Kidney epithelial cell (primary cell): ENCODE measurements around the gene EBLN1. TPM values are rescaled to one million over a fixed set of nuclear protein-coding genes. Genes with fewer than 3 reads are reported as not detected.
"Not testable (repeated sequence)": the region's sequence is repeated elsewhere in the genome, so short reads cannot be mapped to it uniquely, and the experiment has no call there.

Source experiments
- DNase-seq: peaks from one replicate; pipeline ENCODE4 v3.0.0-alpha.2; 2010; ENCODE audit warnings: low read depth
- H3K27me3 ChIP-seq: 2 replicates; pipeline ENCODE4 v1.6.0; 2011; ENCODE audit warnings: low read length; ENCODE audit not compliant: control insufficient read depth, insufficient read depth
- H3K36me3 ChIP-seq: 2 replicates; pipeline ENCODE4 v1.5.1; 2011; ENCODE audit warnings: low read length; ENCODE audit not compliant: control insufficient read depth, insufficient read depth
- H3K4me3 ChIP-seq: 2 replicates; pipeline ENCODE4 v1.5.1; 2011; ENCODE audit warnings: low read depth, mild to moderate bottlenecking, control low read depth, low read length
- total RNA-seq: library from RNA; depleted of rRNA; stranded (reverse); fragments of >200 nt; gene quantifications from 2 replicates; pipeline ENCODE4 v1.2.3, GENCODE V29; 2015
- TF ChIP-seq, protein P1 (sequence below): IDR thresholded peaks from 2 replicates; pipeline ENCODE4 v1.5.1; 2011; ENCODE audit warnings: mild to moderate bottlenecking, moderate library complexity, low read length, control low read depth, inconsistent platforms; ENCODE audit not compliant: insufficient read depth, poor library complexity, severe bottlenecking

The EBLN1 gene
- total RNA-seq, 1 donor from 2014 or later: not detected

DNA sequence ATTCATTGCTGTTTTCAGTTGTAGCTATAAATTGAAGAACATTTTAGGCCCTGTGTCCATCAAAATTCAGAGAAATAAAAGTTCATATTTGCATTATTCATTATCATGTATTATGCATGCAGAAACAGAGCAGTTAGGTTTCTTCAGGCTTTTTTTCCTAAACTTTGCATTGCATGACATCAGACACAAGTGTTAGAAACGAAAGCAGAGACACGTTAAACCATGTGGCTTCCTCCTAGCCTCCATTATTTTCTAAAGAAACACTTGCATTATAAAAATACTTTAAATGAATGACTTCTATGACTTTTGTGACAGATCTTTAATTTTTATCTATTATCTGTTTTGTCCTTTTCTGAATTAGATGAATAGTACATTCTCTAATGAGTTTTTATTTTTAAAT is 8.8 kb upstream of the EBLN1 start:
- Histone ChIP-seq H3K27me3 (no peaks in the 10 kb centered on the region), H3K4me3 (no peak overlapping the region), H3K36me3 (no peaks in the 10 kb centered on the region)
- DNase-seq: no peak
- TF ChIP-seq, protein P1, sequence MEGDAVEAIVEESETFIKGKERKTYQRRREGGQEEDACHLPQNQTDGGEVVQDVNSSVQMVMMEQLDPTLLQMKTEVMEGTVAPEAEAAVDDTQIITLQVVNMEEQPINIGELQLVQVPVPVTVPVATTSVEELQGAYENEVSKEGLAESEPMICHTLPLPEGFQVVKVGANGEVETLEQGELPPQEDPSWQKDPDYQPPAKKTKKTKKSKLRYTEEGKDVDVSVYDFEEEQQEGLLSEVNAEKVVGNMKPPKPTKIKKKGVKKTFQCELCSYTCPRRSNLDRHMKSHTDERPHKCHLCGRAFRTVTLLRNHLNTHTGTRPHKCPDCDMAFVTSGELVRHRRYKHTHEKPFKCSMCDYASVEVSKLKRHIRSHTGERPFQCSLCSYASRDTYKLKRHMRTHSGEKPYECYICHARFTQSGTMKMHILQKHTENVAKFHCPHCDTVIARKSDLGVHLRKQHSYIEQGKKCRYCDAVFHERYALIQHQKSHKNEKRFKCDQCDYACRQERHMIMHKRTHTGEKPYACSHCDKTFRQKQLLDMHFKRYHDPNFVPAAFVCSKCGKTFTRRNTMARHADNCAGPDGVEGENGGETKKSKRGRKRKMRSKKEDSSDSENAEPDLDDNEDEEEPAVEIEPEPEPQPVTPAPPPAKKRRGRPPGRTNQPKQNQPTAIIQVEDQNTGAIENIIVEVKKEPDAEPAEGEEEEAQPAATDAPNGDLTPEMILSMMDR: no peak

DNA sequence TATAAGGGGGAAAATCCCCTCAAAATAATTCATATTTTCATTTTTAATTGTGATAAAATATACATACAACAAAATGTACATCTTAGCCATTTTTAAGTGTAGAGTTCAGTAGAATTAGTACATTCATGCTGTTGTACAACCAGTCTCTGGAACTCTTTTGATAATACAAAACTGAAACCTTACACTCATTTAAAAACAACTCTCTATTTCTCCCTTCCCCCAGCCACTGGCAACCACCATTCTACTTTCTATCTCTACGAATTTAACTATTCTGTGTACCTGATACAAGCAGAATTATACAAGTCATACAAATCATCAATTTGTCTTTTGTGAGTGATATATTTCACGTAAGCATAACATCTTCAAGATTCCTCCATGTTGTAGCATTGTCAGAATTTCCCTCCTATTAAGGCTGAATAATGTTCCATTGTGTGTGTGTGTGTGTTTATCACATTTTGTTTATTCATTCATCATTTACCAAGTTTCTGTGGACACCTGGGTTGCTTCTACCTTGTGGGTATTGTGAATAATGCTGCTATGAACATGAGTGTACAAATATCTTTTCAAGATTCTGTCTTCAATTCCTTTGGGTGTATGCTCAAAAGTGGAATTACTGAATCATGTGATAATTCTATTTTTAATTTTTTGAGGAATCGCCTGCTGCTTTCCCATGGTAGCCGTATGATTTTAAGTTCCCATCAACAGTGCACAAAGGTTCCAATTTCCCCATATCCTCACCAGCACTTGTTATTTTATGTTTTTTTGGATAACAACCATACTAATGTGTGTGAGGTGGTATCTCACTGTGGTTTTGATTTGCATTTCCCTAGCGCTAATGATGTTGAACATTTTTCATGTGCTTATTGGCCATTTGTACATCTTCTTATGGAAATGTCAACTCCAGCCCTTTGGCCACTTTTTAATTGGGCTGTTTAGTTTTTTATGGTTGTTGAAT is 4.7 kb upstream of the EBLN1 start:
- H3K4me3 ChIP-seq: no peak overlapping the region
- TF ChIP-seq, protein P1: no peak
- H3K27me3 ChIP-seq: no peaks in the 10 kb centered on the region
- DNase-seq: no peak
- no peaks in the 10 kb centered on the region for H3K36me3 ChIP-seq

DNA sequence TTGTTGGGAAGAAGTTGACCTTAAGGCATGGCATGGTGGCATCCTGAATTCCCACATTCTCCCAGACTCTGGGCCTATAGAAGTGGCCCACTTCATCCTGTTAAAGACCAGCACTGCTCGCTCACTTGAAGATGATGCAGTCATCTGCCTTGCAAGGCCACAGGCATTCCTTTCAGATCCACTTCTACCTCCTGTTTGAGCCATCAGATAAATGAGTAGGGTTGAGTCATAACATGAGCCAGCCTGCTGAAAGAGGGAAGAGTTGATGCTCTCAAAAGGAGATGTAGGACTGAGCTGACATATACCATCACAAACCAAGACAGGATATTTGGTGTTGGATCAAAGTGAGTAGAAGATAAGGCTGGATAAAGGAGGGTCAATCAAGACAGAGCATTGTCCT is 1.5 kb upstream of the EBLN1 start:
- Histone ChIP-seq H3K36me3 (no peaks in the 10 kb centered on the region), H3K27me3 (no peaks in the 10 kb centered on the region), H3K4me3 (no peak overlapping the region)
- TF ChIP-seq, protein P1: no peak
- DNase-seq: no peak

DNA sequence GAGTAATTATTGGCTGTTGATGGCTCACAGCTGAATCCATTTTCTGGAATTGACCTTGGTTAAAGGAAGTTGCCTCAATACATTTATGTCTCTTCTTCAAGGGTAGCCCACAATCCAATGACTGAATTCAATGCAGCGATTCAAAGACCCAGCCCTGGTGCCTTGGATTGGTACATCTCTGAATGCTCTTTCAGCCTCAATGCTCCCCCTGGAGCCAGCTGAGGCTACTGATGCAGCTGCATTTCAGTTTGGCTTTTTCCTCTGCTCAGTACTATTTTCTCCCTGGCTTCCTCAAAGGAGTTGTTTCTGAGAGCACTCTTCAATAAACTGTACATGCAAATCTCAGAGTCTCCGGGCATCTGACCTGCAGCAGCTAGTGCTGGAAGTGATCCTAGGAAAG is 633 bp upstream of the EBLN1 start:
- Histone ChIP-seq H3K36me3 (no peaks in the 10 kb centered on the region), H3K27me3 (no peaks in the 10 kb centered on the region), H3K4me3 (no peak overlapping the region)
- DNase-seq: no peak
- TF ChIP-seq, protein P1: no peak

DNA sequence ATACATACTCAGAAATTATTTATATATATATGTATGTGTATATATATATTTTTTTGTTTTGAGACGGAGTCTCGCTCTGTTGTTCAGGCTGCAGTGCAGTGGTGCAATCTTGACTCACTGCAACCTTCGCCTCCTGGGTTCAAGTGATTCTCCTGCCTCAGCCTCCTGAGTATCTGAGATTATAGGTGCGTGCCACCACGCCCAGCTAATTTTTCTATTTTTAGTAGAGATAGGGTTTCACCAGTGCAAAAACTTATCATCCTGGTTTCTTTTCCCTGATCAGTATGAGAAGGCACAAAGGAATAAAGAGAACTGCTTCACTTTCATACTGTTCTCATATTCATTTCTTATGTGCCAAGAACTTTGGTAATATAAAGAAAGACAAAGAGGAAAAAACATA is 731 bp downstream of the EBLN1 start:
- not testable (repeated sequence) for H3K27me3 ChIP-seq, H3K4me3 ChIP-seq, H3K36me3 ChIP-seq, DNase-seq

DNA sequence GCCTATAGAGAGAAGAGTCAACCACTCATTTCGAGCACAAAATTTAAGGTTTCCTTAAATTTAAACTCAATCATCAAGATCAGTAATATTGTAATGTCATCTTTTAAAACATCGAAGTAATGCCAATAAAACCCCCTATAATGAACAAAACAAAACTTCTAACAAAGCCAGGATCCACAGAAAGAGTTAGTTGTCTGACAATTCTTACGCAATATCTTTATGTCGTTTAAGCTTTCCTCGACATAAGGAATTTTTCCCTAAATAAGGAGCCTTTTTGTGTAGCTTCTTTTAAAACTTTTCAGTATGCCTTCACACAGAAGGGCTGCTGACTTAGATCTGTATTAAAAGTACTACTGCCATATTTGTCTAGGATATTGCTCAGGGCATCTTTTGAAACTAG is 7.5 kb downstream of the EBLN1 start:
- H3K27me3 ChIP-seq: no peaks in the 10 kb centered on the region
- no peak overlapping the region for H3K4me3 ChIP-seq
- TF ChIP-seq, protein P1: no peak
- no peaks in the 10 kb centered on the region for H3K36me3 ChIP-seq
- DNase-seq: no peak
